ENCODE data around the gene UBE2F.
A peak's percentile ranks its signal among the peaks of the same experiment; 100 is the strongest.

Gene UBE2F

GRCh38 chr2:237966565-237967462, at the start of gene UBE2F:
Gene UBE2F (plus strand): TSS chr2:237967014. CDS start chr2:237973108, 6,094 bp downstream.
- DNase-seq (ENCODE audit: low spot score): peak; percentile 93

DNA sequence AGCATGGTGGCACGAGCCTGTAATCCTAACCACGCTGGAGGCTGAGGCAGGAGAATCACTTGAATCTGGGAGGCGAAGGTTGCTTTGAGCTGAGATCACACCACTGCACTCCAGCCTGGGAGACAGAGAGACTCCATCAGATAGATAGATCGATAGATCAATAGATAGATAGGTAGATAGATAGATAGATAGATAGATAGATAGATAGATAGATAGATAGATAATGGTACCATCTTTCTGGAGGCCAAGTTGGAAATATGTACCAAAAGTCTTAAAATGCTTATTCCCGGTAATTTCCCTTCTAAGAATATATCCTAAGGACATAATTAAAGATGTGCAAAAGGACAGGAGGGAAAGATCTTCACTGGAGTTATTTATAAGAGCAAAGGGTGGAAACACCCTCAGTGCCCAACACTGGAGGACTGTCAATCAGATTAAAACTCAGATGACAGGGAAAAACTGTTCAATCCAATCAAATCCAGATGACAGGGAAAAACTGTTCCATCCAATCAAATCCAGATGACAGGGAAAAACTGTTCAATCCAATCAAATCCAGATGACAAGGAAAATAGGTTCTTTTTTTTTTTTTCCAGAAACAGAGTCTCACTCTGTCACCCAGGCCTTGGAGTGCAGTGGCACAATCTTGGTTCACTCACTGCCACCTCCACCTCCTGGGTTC, 49.0 kb upstream of the UBE2F start:
- DNase-seq (ENCODE audit: low spot score): no peak

DNA sequence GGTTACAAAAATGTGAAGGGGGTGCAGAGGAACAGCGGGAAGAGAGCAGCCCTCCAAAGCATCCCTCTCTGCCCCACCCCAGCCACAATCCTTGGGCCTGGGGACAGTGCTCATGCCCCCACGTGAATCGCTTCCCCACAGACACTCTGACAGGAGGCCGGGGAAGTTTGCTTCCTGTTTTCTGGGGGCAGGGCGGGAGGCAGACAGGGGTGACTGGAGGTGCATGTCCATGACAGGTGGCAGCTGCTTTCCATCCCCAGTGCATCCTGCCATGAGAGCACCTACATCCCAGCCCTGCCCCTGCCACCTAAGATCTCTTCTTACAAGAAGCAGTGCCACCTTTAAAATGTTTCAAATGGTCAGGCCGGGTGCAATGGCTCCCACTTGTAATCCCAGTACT, 47.2 kb upstream of the UBE2F start:
- no peak for DNase-seq (ENCODE audit: low spot score)

GRCh38 chr2:237920673-237921072, 46.1 kb upstream of the UBE2F start:
- DNase-seq (ENCODE audit: low spot score): no peak

- no peak for DNase-seq (ENCODE audit: low spot score)
Observed at GRCh38 chr2:237921967-237922492, 44.8 kb upstream of the UBE2F start.

- no peak for DNase-seq (ENCODE audit: low spot score)
Observed at GRCh38 chr2:237922641-237923361, 44.0 kb upstream of the UBE2F start.

- DNase-seq (ENCODE audit: low spot score): peak; percentile 57
Observed at GRCh38 chr2:237923481-237924163, 43.2 kb upstream of the UBE2F start.

- DNase-seq (ENCODE audit: low spot score): no peak
Observed at GRCh38 chr2:237924164-237924534, 42.7 kb upstream of the UBE2F start.

DNA sequence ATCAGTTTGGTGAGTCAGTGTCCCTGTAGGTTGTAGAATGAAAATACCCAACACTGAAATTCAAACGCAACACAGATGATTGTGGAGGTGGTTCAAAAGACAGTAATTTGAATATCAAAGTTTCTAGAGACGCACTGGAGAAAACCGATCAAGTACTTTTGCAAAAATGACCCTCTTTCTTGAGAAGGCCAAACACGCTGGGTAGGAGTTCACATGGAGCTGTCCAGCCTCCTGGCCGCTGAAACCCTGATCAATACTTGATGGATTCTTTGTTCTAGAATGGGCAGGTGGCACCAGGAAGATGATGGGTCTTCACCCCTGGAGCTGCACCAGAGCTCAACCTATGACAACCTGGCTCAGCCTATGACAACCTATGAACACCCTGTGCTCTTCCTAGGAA, 39.7 kb upstream of the UBE2F start:
- no peak for DNase-seq (ENCODE audit: low spot score)

- DNase-seq (ENCODE audit: low spot score): no peak
Observed at GRCh38 chr2:237927986-237928385, 38.8 kb upstream of the UBE2F start.

DNA sequence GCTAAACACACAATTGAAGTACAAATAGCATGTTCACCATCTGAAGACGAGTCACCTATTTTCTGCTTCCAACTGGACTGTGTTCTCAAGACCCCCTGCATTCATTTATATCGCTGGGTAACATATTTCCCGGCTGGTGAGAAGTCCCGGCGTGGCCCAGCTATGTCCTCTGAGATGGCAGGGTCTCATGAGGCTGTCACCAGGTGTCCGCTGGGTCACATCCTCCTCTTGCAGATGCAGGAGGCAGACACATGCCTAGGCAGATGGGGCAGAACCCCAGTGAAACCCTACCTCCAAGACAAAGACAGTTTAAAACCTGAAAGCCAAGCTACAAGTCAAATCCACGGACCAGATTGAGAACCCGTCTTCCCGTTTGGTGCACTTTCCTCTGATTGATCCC, 36.8 kb upstream of the UBE2F start:
- DNase-seq (ENCODE audit: low spot score): no peak

- no peak for DNase-seq (ENCODE audit: low spot score)
Observed at GRCh38 chr2:237931205-237931721, 35.6 kb upstream of the UBE2F start.

DNA sequence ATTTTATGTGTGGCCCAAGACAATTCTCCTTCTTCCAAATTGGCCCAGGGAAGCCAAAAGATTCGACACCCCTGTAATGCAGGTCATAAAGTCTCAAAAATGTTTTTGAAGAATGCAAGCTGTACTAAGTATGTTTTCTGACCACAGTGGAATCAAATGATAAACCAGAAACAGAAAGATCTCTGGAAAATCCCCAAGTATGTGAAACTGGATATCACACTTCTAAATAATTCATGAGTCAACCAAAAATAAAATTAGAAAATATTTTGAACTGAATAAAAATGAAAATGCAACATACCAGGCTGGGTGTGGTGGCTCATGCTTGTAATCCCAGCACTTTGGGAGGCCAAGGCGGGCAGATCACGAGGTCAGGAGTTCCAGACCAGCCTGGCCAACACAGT, 34.1 kb upstream of the UBE2F start:
- DNase-seq (ENCODE audit: low spot score): no peak

DNA sequence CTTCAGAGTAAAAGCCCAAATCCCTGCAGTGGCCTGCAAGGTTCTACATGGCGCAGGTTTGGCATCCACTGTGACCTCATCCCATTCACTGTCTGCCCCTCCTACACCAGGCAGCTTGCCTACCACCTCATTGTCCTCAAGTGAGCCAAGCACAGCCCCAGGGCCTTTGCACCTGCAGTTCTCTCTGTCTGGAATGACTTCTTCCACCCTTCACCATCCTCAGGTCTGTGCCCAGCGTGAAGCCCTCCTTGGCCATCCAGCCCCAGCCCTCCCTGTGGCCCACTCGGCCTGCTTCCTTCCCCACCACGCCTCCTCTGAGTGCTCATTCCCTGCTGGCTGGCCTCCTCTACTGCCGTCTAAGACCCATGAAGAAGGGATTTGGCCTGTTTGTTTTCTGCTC, 32.6 kb upstream of the UBE2F start:
- DNase-seq (ENCODE audit: low spot score): no peak

- DNase-seq (ENCODE audit: low spot score): peak; percentile 74
Observed at GRCh38 chr2:237935740-237936452, 30.9 kb upstream of the UBE2F start.

DNA sequence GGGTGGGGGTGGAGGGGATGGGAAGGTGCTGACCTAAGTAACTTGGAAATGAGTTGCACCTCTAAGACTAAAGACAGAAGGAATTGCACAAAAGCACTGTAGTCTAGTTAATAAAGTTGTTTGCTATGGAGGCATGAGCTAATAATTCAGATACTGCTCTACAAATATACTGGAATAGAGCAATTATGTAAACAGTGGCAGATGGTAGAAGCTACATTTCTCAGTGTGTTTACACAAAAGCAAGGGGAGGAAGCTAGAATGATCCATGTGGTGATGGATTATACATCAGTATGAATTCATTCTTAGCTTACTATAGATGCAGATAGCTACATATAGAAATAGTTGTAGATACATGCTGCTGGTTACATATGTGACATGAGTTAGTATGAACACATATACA, 27.6 kb upstream of the UBE2F start:
- DNase-seq (ENCODE audit: low spot score): no peak

DNA sequence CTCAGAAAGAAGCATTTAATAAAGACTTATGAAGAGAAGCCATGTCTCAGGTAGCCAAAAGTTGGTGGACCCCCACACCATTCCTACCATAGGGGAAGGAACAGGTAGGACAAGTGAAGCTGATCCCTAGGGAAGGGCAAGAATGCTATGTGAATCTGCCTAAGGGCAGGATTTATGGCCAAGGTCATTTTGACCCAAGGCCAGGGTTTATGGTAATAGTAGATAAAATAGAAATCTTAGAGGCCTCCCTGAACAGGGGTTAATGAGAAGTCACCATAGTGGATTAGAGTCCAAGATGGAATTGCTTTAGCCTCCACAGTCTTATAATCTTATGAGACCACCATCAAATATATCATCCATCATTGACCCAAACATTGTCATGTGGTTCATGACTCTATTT, 26.0 kb upstream of the UBE2F start:
- DNase-seq (ENCODE audit: low spot score): no peak

GRCh38 chr2:237941239-237941638, 25.6 kb upstream of the UBE2F start:
- no peak for DNase-seq (ENCODE audit: low spot score)

GRCh38 chr2:237942513-237942899, 24.3 kb upstream of the UBE2F start:
- DNase-seq (ENCODE audit: low spot score): no peak

- no peak for DNase-seq (ENCODE audit: low spot score)
Observed at GRCh38 chr2:237943395-237944094, 23.3 kb upstream of the UBE2F start.
